ENCODE data around the gene NLGN4Y. TPM values are rescaled to one million over a fixed set of nuclear protein-coding genes. Genes with fewer than 3 reads are reported as not detected.

NLGN4Y gene
- total and polyA plus RNA-seq, 4 donors, result 2.9 to 5.3 TPM; not detected in 2

DNA sequence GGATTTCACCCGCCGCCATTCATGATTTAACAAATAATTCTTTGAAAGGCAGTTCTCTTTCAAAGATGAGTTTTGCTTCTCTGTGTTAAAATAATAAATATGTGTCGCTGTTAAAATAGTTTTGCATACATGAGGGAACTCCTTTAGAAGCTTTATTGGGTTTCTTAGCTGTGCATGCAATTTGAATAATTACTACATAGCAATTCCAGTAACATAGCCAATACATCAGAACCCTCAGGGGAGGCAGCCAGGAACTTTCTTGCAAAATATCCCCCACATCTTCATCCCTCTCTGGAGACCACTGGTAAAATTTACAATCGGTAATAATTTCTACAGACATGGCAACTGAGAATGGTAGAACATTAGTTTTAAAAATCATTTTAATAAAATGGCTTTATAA lies 268.8 kb downstream of the NLGN4Y start:
- no peaks in the 10 kb centered on the region for H3K9me3 ChIP-seq (ENCODE audit: control insufficient read depth in 4 of 4, low read length in 3 of 4)
- TF ChIP-seq RXRA (IDR thresholded peaks at IDR 0.05) (no peak), FOXA2 (IDR thresholded peaks at IDR 0.05) (no peak), GABPA (IDR thresholded peaks at IDR 0.05 in 1 of 2, conservative IDR thresholded peaks at IDR 0.05 in 1 of 2) (no peak)

GRCh38 chrY:14793674-14794073 lies 269.3 kb downstream of the NLGN4Y start:
- no peaks in the 10 kb centered on the region for H3K27me3 ChIP-seq (ENCODE audit: control insufficient read depth in 4 of 4, insufficient read depth in 4 of 4, low read length in 3 of 4)
- no peaks in the 10 kb centered on the region for H3K36me3 ChIP-seq (ENCODE audit: control insufficient read depth in 4 of 4, insufficient read depth in 3 of 4, low read depth in 1 of 4, low read length in 3 of 4)
- TF ChIP-seq YY1 (IDR thresholded peaks at IDR 0.05) (no peak), HNF4G (IDR thresholded peaks at IDR 0.05) (no peak), FOXA1 (IDR thresholded peaks at IDR 0.05) (no peak), REST (IDR thresholded peaks at IDR 0.05) (no peak), TAF1 (conservative IDR thresholded peaks at IDR 0.05) (no peak), NR2F2 (IDR thresholded peaks at IDR 0.05) (no peak), MAX (IDR thresholded peaks at IDR 0.05) (no peak), JUND (IDR thresholded peaks at IDR 0.05) (no peak), CTCF (IDR thresholded peaks at IDR 0.05; ENCODE audit: low read depth, low read length, missing input control) (no peak)
- TF ChIP-seq, protein P1, sequence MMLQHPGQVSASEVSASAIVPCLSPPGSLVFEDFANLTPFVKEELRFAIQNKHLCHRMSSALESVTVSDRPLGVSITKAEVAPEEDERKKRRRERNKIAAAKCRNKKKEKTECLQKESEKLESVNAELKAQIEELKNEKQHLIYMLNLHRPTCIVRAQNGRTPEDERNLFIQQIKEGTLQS (IDR thresholded peaks at IDR 0.05), result no peak
- no peaks in the 10 kb centered on the region for H3K9me3 ChIP-seq (ENCODE audit: control insufficient read depth in 4 of 4, low read length in 3 of 4)
- H3K9ac ChIP-seq (ENCODE audit: low read depth in 1 of 2, low read length in 2 of 2), result no peak overlapping the region
- no peak for DNase-seq (ENCODE audit: low spot score)
- no peak overlapping the region for H3K27ac ChIP-seq (ENCODE audit: low read depth in 1 of 2, low read length in 2 of 2)
- H3K4me3 ChIP-seq (ENCODE audit: low read depth in 1 of 3, low read length in 3 of 3), result no peak overlapping the region
- 95% methylated on average over 11 of the region's 11 CpGs for WGBS
- H3K4me1 ChIP-seq (ENCODE audit: control insufficient read depth in 4 of 4, insufficient read depth in 4 of 4, low read length in 3 of 4), result no peaks in the 10 kb centered on the region

More for the DNA sequence above, 268.8 kb downstream of the NLGN4Y start:
- 96% methylated on average over 4 of the region's 4 CpGs for whole genome bisulfite sequencing
- no peak overlapping the region for H3K9ac ChIP-seq (ENCODE audit: low read depth in 1 of 2, low read length in 2 of 2)
- H3K27ac ChIP-seq (ENCODE audit: low read depth in 1 of 2, low read length in 2 of 2), result no peak overlapping the region
- no peaks in the 10 kb centered on the region for H3K27me3 ChIP-seq (ENCODE audit: control insufficient read depth in 4 of 4, insufficient read depth in 4 of 4, low read length in 3 of 4)
- H3K36me3 ChIP-seq (ENCODE audit: control insufficient read depth in 4 of 4, insufficient read depth in 3 of 4, low read depth in 1 of 4, low read length in 3 of 4), result no peaks in the 10 kb centered on the region
- DNase-seq (ENCODE audit: low spot score), result no peak
- H3K4me3 ChIP-seq (ENCODE audit: low read depth in 1 of 3, low read length in 3 of 3), result no peak overlapping the region
- no peaks in the 10 kb centered on the region for H3K4me1 ChIP-seq (ENCODE audit: control insufficient read depth in 4 of 4, insufficient read depth in 4 of 4, low read length in 3 of 4)

- no peaks in the 10 kb centered on the region for H3K27me3 ChIP-seq (ENCODE audit: control insufficient read depth in 4 of 4, insufficient read depth in 4 of 4, low read length in 3 of 4)
Measured at GRCh38 chrY:14798010-14798409, 273.7 kb downstream of the NLGN4Y start.

More at GRCh38 chrY:14798010-14798409, 273.7 kb downstream of the NLGN4Y start:
- H3K4me1 ChIP-seq (ENCODE audit: control insufficient read depth in 4 of 4, insufficient read depth in 4 of 4, low read length in 3 of 4), result no peaks in the 10 kb centered on the region
- TF ChIP-seq CTCF (IDR thresholded peaks at IDR 0.05; ENCODE audit: low read depth, low read length, missing input control) (no peak), TAF1 (conservative IDR thresholded peaks at IDR 0.05) (no peak), RXRA (IDR thresholded peaks at IDR 0.05) (no peak), NR2F2 (IDR thresholded peaks at IDR 0.05) (no peak)
- no peaks in the 10 kb centered on the region for H3K36me3 ChIP-seq (ENCODE audit: control insufficient read depth in 4 of 4, insufficient read depth in 3 of 4, low read depth in 1 of 4, low read length in 3 of 4)
- H3K9ac ChIP-seq (ENCODE audit: low read depth in 1 of 2, low read length in 2 of 2), result no peak overlapping the region
- no peak overlapping the region for H3K4me3 ChIP-seq (ENCODE audit: low read depth in 1 of 3, low read length in 3 of 3)
- H3K27ac ChIP-seq (ENCODE audit: low read depth in 1 of 2, low read length in 2 of 2), result no peak overlapping the region
- H3K9me3 ChIP-seq (ENCODE audit: control insufficient read depth in 4 of 4, low read length in 3 of 4), result no peaks in the 10 kb centered on the region
- WGBS, result 96% methylated on average over 2 of the region's 2 CpGs
- no peak for DNase-seq (ENCODE audit: low spot score)

All from liver (tissue), 9 donors.